ENCODE data around the gene IP6K1. TPM values are rescaled to one million over a fixed set of nuclear protein-coding genes. Genes with fewer than 3 reads are reported as not detected.

The IP6K1 gene
- total RNA-seq, 2 donors from 2014 or later, result 54.1 to 56.4 TPM

Other genes starting within 250 kb of the IP6K1 start
- under 1 TPM; 0.12 to 0.29 TPM for gene BSN, start 232.1 kb downstream of the IP6K1 start, total RNA-seq
- gene APEH, start 112.2 kb downstream of the IP6K1 start, total RNA-seq, result 10 to 100 TPM; 61.2 to 71.0 TPM
- gene MST1, start 97.1 kb downstream of the IP6K1 start, total RNA-seq, result 10 to 100 TPM in 1 of 2 donors, 1 to 10 TPM in 1; 7.5 to 11.3 TPM
- 10 to 100 TPM; 37.7 to 45.1 TPM for gene RNF123, start 97.0 kb downstream of the IP6K1 start, total RNA-seq
- under 1 TPM in 1 of 2 donors, not detected in 1; 0.99 TPM for gene AMIGO3, start 66.9 kb downstream of the IP6K1 start, total RNA-seq
- gene GMPPB, start 62.6 kb downstream of the IP6K1 start, total RNA-seq, result 10 to 100 TPM; 42.9 to 61.9 TPM
- gene CDHR4, start 13.3 kb upstream of the IP6K1 start, total RNA-seq, result under 1 TPM in 1 of 2 donors, not detected in 1; 0.37 TPM
- 1 to 10 TPM in 1 of 2 donors, under 1 TPM in 1; 0.92 to 5.2 TPM for gene INKA1, start 16.7 kb upstream of the IP6K1 start, total RNA-seq
- gene UBA7, start 27.4 kb upstream of the IP6K1 start, total RNA-seq, result 100 to 1,000 TPM; 173 to 198 TPM
- 1 to 10 TPM; 4.8 to 5.5 TPM for gene TRAIP, start 70.0 kb upstream of the IP6K1 start, total RNA-seq
- gene CAMKV, start 83.4 kb upstream of the IP6K1 start, total RNA-seq, result under 1 TPM; 0.47 to 0.89 TPM
- 1 to 10 TPM in 1 of 2 donors, under 1 TPM in 1; 0.63 to 1.7 TPM for gene MST1R, start 117.3 kb upstream of the IP6K1 start, total RNA-seq
- gene MON1A, start 143.3 kb upstream of the IP6K1 start, total RNA-seq, result 1 to 10 TPM; 2.3 to 4.6 TPM
- 100 to 1,000 TPM; 129 to 148 TPM for gene RBM6, start 153.6 kb upstream of the IP6K1 start, total RNA-seq

Measured in T-helper 17 cell (primary cell).